Measurements from ENCODE around the gene KPNA6. TPM values are rescaled to one million over a fixed set of nuclear protein-coding genes. Genes with fewer than 3 reads are reported as not detected.

The KPNA6 gene
- total and polyA plus RNA-seq, 9 of the 15 experiments (the other 6 are each of a cell fraction or from before 2014, with no cell fraction given) = 20.1 to 54.6 (median 32.2) TPM

DNA sequence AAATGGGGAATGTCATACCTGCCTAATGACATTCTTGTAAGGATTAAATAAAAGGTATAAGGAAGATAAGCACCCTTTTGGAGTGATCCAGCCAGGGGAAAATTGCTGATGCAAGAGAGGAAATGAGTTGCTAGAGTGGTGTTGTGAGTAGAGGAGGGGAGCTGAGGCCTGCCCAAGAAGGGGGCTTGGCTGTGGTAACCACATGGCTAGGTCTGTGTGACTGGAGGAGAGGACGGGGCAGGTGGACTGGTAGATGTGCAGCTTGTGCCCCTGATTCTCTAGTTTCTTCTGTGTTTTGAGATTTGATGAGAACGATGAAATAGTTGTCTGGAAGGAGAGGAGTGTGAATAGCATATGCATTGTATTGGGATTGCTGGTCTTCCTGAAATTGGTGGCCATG, 78.2 kb downstream of the KPNA6 start (continued):
- TF ChIP-seq, protein P1, sequence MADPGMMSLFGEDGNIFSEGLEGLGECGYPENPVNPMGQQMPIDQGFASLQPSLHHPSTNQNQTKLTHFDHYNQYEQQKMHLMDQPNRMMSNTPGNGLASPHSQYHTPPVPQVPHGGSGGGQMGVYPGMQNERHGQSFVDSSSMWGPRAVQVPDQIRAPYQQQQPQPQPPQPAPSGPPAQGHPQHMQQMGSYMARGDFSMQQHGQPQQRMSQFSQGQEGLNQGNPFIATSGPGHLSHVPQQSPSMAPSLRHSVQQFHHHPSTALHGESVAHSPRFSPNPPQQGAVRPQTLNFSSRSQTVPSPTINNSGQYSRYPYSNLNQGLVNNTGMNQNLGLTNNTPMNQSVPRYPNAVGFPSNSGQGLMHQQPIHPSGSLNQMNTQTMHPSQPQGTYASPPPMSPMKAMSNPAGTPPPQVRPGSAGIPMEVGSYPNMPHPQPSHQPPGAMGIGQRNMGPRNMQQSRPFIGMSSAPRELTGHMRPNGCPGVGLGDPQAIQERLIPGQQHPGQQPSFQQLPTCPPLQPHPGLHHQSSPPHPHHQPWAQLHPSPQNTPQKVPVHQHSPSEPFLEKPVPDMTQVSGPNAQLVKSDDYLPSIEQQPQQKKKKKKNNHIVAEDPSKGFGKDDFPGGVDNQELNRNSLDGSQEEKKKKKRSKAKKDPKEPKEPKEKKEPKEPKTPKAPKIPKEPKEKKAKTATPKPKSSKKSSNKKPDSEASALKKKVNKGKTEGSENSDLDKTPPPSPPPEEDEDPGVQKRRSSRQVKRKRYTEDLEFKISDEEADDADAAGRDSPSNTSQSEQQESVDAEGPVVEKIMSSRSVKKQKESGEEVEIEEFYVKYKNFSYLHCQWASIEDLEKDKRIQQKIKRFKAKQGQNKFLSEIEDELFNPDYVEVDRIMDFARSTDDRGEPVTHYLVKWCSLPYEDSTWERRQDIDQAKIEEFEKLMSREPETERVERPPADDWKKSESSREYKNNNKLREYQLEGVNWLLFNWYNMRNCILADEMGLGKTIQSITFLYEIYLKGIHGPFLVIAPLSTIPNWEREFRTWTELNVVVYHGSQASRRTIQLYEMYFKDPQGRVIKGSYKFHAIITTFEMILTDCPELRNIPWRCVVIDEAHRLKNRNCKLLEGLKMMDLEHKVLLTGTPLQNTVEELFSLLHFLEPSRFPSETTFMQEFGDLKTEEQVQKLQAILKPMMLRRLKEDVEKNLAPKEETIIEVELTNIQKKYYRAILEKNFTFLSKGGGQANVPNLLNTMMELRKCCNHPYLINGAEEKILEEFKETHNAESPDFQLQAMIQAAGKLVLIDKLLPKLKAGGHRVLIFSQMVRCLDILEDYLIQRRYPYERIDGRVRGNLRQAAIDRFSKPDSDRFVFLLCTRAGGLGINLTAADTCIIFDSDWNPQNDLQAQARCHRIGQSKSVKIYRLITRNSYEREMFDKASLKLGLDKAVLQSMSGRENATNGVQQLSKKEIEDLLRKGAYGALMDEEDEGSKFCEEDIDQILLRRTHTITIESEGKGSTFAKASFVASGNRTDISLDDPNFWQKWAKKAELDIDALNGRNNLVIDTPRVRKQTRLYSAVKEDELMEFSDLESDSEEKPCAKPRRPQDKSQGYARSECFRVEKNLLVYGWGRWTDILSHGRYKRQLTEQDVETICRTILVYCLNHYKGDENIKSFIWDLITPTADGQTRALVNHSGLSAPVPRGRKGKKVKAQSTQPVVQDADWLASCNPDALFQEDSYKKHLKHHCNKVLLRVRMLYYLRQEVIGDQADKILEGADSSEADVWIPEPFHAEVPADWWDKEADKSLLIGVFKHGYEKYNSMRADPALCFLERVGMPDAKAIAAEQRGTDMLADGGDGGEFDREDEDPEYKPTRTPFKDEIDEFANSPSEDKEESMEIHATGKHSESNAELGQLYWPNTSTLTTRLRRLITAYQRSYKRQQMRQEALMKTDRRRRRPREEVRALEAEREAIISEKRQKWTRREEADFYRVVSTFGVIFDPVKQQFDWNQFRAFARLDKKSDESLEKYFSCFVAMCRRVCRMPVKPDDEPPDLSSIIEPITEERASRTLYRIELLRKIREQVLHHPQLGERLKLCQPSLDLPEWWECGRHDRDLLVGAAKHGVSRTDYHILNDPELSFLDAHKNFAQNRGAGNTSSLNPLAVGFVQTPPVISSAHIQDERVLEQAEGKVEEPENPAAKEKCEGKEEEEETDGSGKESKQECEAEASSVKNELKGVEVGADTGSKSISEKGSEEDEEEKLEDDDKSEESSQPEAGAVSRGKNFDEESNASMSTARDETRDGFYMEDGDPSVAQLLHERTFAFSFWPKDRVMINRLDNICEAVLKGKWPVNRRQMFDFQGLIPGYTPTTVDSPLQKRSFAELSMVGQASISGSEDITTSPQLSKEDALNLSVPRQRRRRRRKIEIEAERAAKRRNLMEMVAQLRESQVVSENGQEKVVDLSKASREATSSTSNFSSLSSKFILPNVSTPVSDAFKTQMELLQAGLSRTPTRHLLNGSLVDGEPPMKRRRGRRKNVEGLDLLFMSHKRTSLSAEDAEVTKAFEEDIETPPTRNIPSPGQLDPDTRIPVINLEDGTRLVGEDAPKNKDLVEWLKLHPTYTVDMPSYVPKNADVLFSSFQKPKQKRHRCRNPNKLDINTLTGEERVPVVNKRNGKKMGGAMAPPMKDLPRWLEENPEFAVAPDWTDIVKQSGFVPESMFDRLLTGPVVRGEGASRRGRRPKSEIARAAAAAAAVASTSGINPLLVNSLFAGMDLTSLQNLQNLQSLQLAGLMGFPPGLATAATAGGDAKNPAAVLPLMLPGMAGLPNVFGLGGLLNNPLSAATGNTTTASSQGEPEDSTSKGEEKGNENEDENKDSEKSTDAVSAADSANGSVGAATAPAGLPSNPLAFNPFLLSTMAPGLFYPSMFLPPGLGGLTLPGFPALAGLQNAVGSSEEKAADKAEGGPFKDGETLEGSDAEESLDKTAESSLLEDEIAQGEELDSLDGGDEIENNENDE (IDR thresholded peaks at IDR 0.05; ENCODE audit: low read depth, low read length) = no peak
- TF ChIP-seq ETS1 (conservative IDR thresholded peaks at IDR 0.05; ENCODE audit: control insufficient read depth, low read depth, low read length) (no peak), ZBED1 (IDR thresholded peaks at IDR 0.05) (no peak), RUNX1 (IDR thresholded peaks at IDR 0.05; ENCODE audit: low read depth) (no peak), SMAD4 (CRISPR knock-in tag; conservative IDR thresholded peaks at IDR 0.05) (peak; percentile 55), STAG1 (CRISPR knock-in tag; IDR thresholded peaks at IDR 0.05; ENCODE audit: borderline replicate concordance) (no peak), L3MBTL2 (IDR thresholded peaks at IDR 0.05) (0 out of 2 replicates have a peak, but pooled peaks have one; percentile 28), NFRKB (IDR thresholded peaks at IDR 0.05; ENCODE audit: low read depth) (no peak; the same call in 1 of the 2 replicates), ZNF436 (CRISPR knock-in tag; IDR thresholded peaks at IDR 0.05) (no peak), ZNF232 (CRISPR knock-in tag; IDR thresholded peaks at IDR 0.05) (no peak)
- TF ChIP-seq, protein P2, sequence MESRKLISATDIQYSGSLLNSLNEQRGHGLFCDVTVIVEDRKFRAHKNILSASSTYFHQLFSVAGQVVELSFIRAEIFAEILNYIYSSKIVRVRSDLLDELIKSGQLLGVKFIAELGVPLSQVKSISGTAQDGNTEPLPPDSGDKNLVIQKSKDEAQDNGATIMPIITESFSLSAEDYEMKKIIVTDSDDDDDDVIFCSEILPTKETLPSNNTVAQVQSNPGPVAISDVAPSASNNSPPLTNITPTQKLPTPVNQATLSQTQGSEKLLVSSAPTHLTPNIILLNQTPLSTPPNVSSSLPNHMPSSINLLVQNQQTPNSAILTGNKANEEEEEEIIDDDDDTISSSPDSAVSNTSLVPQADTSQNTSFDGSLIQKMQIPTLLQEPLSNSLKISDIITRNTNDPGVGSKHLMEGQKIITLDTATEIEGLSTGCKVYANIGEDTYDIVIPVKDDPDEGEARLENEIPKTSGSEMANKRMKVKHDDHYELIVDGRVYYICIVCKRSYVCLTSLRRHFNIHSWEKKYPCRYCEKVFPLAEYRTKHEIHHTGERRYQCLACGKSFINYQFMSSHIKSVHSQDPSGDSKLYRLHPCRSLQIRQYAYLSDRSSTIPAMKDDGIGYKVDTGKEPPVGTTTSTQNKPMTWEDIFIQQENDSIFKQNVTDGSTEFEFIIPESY (CRISPR knock-in tag; IDR thresholded peaks at IDR 0.05) = no peak
- TF ChIP-seq, protein P3, sequence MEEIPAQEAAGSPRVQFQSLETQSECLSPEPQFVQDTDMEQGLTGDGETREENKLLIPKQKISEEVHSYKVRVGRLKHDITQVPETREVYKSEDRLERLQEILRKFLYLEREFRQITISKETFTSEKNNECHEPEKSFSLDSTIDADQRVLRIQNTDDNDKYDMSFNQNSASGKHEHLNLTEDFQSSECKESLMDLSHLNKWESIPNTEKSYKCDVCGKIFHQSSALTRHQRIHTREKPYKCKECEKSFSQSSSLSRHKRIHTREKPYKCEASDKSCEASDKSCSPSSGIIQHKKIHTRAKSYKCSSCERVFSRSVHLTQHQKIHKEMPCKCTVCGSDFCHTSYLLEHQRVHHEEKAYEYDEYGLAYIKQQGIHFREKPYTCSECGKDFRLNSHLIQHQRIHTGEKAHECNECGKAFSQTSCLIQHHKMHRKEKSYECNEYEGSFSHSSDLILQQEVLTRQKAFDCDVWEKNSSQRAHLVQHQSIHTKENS (CRISPR knock-in tag; IDR thresholded peaks at IDR 0.05) = no peak
